Gastrocnemius medialis (tissue), 4 donors: ENCODE data around the gene PDE8A. TPM values are rescaled to one million over a fixed set of nuclear protein-coding genes. Genes with fewer than 3 reads are reported as not detected.

Experiments
- ATAC-seq, 2 donors: fragments of 150-250 bp; one replicate each; pipeline ENCODE4 v1.9.1; 2016
- DNase-seq, 2 donors: peaks; one replicate each; pipeline ENCODE4 v3.0.0-alpha.2; 2019
- H3K27ac ChIP-seq, 4 donors: fragments of 200-600 bp; sonication (generic); 1 replicate in 1 of 4; 2 replicates in 3 of 4; pipeline ENCODE4 v1.5.1; 2016 to 2018; ENCODE audit warnings: mild to moderate bottlenecking in 2 of 4, moderate library complexity in 1 of 4
- H3K27me3 ChIP-seq, 3 donors: fragments of 200-600 bp; sonication (generic) in 2 of 3; 1 replicate in 1 of 3; 2 replicates in 2 of 3; pipeline versions ENCODE4 v1.5.1 to v1.6.0; 2016 to 2019; ENCODE audit warnings: mild to moderate bottlenecking in 1 of 3, moderate library complexity in 1 of 3
- H3K36me3 ChIP-seq, 2 donors: fragments of 200-600 bp; sonication (generic) in 1 of 2; one replicate each; pipeline ENCODE4 v1.5.1; 2017 to 2018
- H3K4me1 ChIP-seq, 2 donors: fragments of 200-600 bp; sonication (generic) in 1 of 2; one replicate each; pipeline ENCODE4 v1.5.1; 2016 to 2017; ENCODE audit warnings: mild to moderate bottlenecking in 2 of 2
- H3K4me3 ChIP-seq, 4 donors: fragments of 200-600 bp; sonication (generic) in 3 of 4; 1 replicate in 1 of 4; 2 replicates in 3 of 4; pipeline ENCODE4 v1.5.1; 2016 to 2019; ENCODE audit warnings: mild to moderate bottlenecking in 2 of 4
- H3K9me3 ChIP-seq, 3 donors: fragments of 200-600 bp; sonication (generic) in 2 of 3; 1 replicate in 1 of 3; 2 replicates in 2 of 3; pipeline ENCODE4 v1.5.1; 2016 to 2019
- POLR2A ChIP-seq, 2 donors: fragments of 450-650 bp; IDR thresholded peaks; one replicate each; pipeline ENCODE4 v1.6.1; 2017; ENCODE audit warnings: antibody characterized with exemption in 2 of 2, mild to moderate bottlenecking in 2 of 2, moderate library complexity in 2 of 2
- in situ Hi-C, 4 donors: fragments of 200-750 bp; cut with MboI; loops; one replicate each; pipeline versions ENCODE4 v1.15.0 to v1.8.0; 2017; ENCODE audit warnings: low sequenced_read_pairs in 4 of 4
- intact Hi-C: fragments of 100-400 bp; cut with DNase I; formaldehyde crosslinking; loops from one replicate; pipeline ENCODE4 v1.15.1; 2023; ENCODE audit warnings: low total_unique reads
- total RNA-seq, 4 donors: library from RNA; depleted of rRNA; stranded (reverse); fragments of >200 nt; gene quantifications; one replicate each; pipeline versions ENCODE4 v1.1.0 to v1.2.3, GENCODE V29; 2016
- TF ChIP-seq, protein P1 (sequence below), 5 experiments: fragments of 450-650 bp in 3 of 5; fragments of 200-600 bp in 2 of 5; sonication (generic) in 2 of 5; IDR thresholded peaks in 4 of 5; conservative IDR thresholded peaks in 1 of 5; 1 replicate in 4 of 5; 2 replicates in 1 of 5; pipeline ENCODE4 v1.5.1; 2016 to 2019; ENCODE audit warnings: antibody characterized with exemption in 5 of 5, mild to moderate bottlenecking in 3 of 5, moderate library complexity in 3 of 5

PDE8A gene
- total RNA-seq, 4 donors from 2014 or later, result 6.3 to 20.6 (median 13.9) TPM

DNA sequence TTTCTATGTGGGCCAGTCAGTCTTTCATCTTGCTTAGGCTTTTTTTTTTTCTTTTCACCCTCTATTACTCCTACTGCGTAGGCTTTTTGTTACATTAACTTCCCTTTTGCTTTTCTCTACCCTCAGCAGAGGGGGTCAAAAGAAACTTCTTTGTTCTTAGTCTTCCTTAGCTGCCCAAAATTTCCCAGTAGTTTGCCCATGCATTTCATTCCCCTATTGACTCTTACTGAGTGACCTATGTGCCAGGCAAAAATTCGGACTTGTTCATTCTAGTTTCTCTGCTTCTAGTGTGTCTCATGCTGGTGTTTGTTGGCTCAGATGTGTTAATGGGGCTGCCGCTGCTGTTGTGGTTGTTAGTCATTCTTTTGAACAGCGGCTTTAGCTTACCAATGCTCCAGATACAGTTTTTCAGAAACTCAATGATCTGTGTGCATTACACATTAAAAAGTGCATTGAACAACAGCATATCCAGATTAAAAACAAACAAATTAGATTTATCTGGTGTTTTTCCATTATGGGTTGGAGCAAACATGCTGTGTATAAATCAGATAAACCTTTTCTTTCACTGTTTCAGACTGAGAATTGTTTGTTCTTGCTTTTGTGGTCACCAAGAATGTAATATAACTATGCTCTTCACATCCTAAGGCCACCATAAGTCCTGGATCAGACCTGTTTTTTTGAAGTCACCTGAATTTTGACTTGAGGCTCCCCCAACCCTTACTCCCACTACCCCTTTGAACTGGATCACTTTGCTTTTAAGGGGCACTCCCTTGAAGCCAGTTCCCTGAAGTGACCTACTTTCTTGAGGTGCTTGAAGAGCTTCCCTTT is 43.1 kb downstream of the PDE8A start:
- peaks cover 26% of the 10 kb centered on the region in 2 donors for H3K4me1 ChIP-seq
- in situ Hi-C loops (loop anchor here in 1 of 4 donors (10.0 kb wide), 1 partner anchor 60 kb away; no protein-coding TSS in a partner anchor), intact Hi-C loops (loop anchor here (5.0 kb wide), 1 partner anchor 47 kb away; no protein-coding TSS in a partner anchor)
- DNase-seq (no peak), ATAC-seq (no peak)
- no peaks in the 10 kb centered on the region for H3K9me3 ChIP-seq
- H3K36me3 ChIP-seq, result no peaks in the 10 kb centered on the region
- H3K27me3 ChIP-seq, result no peaks in the 10 kb centered on the region
- TF ChIP-seq, protein P1, sequence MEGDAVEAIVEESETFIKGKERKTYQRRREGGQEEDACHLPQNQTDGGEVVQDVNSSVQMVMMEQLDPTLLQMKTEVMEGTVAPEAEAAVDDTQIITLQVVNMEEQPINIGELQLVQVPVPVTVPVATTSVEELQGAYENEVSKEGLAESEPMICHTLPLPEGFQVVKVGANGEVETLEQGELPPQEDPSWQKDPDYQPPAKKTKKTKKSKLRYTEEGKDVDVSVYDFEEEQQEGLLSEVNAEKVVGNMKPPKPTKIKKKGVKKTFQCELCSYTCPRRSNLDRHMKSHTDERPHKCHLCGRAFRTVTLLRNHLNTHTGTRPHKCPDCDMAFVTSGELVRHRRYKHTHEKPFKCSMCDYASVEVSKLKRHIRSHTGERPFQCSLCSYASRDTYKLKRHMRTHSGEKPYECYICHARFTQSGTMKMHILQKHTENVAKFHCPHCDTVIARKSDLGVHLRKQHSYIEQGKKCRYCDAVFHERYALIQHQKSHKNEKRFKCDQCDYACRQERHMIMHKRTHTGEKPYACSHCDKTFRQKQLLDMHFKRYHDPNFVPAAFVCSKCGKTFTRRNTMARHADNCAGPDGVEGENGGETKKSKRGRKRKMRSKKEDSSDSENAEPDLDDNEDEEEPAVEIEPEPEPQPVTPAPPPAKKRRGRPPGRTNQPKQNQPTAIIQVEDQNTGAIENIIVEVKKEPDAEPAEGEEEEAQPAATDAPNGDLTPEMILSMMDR (IDR thresholded peaks at IDR 0.05 in 4 of 5, conservative IDR thresholded peaks at IDR 0.05 in 1 of 5), result no peak
- no peak for TF ChIP-seq POLR2A (IDR thresholded peaks at IDR 0.05)
- no peak overlapping the region for H3K27ac ChIP-seq
- no peak overlapping the region for H3K4me3 ChIP-seq

DNA sequence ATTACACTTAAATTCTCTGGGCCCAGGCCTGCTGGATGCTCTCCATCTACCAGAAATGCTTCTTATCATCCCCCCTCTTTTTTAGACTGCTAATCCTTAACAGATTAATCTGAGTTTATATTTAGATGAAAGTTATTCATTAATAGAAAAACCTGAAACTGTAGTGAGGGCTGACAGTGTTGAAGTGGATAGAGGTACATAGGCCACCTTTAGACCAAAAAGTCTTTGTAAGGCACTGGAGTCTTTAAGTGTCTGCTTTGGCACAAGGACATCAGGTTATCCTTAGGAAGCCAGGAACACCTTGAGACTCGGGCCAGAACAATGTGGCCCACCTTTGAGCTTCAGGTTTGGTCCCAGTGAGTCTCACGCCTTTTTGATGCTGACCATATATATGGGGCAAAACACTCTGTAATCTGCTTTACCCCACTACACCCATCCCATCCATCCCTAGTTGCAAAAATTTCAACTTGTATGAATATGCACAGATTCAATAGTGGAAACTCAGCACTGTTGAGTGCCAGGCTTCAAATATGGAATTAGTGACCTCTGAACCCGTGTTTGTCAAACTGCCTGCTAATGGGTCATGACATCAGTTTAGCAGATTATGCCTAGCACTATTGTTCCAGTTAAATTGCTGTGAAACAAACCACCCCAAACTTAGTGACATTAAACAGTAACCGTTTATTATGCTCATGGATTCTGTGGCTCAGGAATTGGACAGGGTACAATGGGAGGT is 44.0 kb downstream of the PDE8A start:
- intact Hi-C loops, result loop anchor here (5.0 kb wide), 1 partner anchor 48 kb away; no protein-coding TSS in a partner anchor
- H3K36me3 ChIP-seq, result no peaks in the 10 kb centered on the region
- no peak overlapping the region for H3K4me3 ChIP-seq
- no peak for DNase-seq
- H3K27ac ChIP-seq, result peak overlapping the region in 2 of 4 donors; percentile 22 to 23
- peaks cover 34 to 36% of the 10 kb centered on the region in 2 donors for H3K4me1 ChIP-seq
- H3K27me3 ChIP-seq, result no peaks in the 10 kb centered on the region
- TF ChIP-seq POLR2A (IDR thresholded peaks at IDR 0.05), result no peak
- TF ChIP-seq, protein P1 (IDR thresholded peaks at IDR 0.05 in 4 of 5, conservative IDR thresholded peaks at IDR 0.05 in 1 of 5), result no peak
- peak in 1 of 2 donors; percentile 24 for ATAC-seq
- in situ Hi-C loops, result loop anchor here in 1 of 4 donors (10.0 kb wide), 1 partner anchor 61 kb away; no protein-coding TSS in a partner anchor
- no peaks in the 10 kb centered on the region for H3K9me3 ChIP-seq

DNA sequence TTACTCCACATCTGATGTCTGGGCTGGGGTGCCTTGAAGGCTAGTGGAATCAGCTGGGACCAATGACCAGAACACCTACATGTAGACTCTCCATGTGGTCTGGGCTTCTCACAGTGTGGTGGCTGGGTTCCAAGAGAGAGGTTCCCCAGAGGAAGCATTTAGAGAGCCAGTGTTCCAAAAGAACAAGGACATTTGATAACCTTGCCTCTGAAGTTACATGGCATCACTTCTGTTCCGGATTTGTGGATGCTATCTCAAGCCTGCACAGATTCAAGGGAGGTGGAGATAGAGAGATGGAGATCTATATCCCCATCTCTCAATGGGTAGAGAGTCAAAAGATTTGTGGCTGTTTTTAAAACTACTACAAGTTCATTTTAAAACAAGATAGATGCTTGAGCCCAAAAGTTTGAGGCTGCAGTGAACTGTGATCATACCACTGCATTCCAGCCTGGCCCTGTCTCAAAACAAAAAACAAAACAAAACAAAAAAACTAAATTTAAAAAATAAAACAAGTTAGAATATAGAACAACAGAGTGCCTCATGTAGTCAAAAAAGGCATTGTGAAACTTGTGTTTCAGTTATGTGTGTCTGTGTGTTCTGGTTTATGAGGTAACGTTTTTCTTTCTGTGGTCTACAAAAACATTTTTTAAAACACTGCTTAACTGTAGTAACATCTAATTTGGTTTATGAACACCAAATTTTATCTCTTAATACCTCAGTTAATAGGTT is 44.8 kb downstream of the PDE8A start:
- H3K4me3 ChIP-seq, result no peak overlapping the region
- DNase-seq (no peak), ATAC-seq (peak in 1 of 2 donors; percentile 40)
- no peaks in the 10 kb centered on the region for H3K36me3 ChIP-seq
- intact Hi-C loops, result loop anchor here (5.0 kb wide), 1 partner anchor 49 kb away; no protein-coding TSS in a partner anchor
- TF ChIP-seq, protein P1 (IDR thresholded peaks at IDR 0.05 in 4 of 5, conservative IDR thresholded peaks at IDR 0.05 in 1 of 5), result no peak
- no peak for TF ChIP-seq POLR2A (IDR thresholded peaks at IDR 0.05)
- H3K9me3 ChIP-seq, result no peaks in the 10 kb centered on the region
- no peaks in the 10 kb centered on the region for H3K27me3 ChIP-seq
- peak overlapping the region in 2 of 4 donors; percentile 22 to 28 for H3K27ac ChIP-seq
- in situ Hi-C loops, result loop anchor here in 1 of 4 donors (10.0 kb wide), 1 partner anchor 62 kb away; no protein-coding TSS in a partner anchor
- peaks cover 35 to 42% of the 10 kb centered on the region in 2 donors for H3K4me1 ChIP-seq

DNA sequence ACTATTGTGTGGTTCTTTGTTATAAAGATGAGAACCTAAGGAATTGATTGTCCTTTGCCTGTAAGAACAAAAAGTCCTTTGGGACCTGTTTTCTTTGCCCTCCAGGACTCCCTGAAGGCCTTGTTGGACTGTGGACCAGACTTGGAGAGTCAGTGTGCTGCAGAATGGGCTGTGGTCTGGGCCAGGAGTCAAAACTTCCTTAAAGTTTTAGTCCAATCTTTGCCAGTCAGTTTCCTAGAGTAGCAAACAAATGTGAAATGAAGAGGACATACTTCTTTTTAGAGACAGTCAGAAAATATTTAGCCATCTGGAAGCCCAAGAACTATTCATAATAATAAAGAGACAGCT is 45.4 kb downstream of the PDE8A start:
- Histone ChIP-seq H3K4me3 (no peak overlapping the region), H3K27me3 (no peaks in the 10 kb centered on the region), H3K4me1 (peaks cover 35 to 47% of the 10 kb centered on the region in 2 donors), H3K36me3 (no peaks in the 10 kb centered on the region), H3K27ac (peak overlapping the region in 1 of 4 donors; percentile 28), H3K9me3 (no peaks in the 10 kb centered on the region)
- intact Hi-C loops (loop anchor here (5.0 kb wide), 1 partner anchor 50 kb away; no protein-coding TSS in a partner anchor), in situ Hi-C loops (loop anchor here in 1 of 4 donors (10.0 kb wide), 1 partner anchor 62 kb away; no protein-coding TSS in a partner anchor)
- TF ChIP-seq, protein P1 (IDR thresholded peaks at IDR 0.05 in 4 of 5, conservative IDR thresholded peaks at IDR 0.05 in 1 of 5), result no peak
- TF ChIP-seq POLR2A (IDR thresholded peaks at IDR 0.05), result no peak
- no peak for DNase-seq
- no peak for ATAC-seq
